ENCODE results near the gene ADAM33. TPM values are rescaled to one million over a fixed set of nuclear protein-coding genes. Genes with fewer than 3 reads are reported as not detected.

The ADAM33 gene
- total and polyA plus RNA-seq, 2 donors (not counting 1 experiment from before 2014, with no cell fraction given): not detected

DNA sequence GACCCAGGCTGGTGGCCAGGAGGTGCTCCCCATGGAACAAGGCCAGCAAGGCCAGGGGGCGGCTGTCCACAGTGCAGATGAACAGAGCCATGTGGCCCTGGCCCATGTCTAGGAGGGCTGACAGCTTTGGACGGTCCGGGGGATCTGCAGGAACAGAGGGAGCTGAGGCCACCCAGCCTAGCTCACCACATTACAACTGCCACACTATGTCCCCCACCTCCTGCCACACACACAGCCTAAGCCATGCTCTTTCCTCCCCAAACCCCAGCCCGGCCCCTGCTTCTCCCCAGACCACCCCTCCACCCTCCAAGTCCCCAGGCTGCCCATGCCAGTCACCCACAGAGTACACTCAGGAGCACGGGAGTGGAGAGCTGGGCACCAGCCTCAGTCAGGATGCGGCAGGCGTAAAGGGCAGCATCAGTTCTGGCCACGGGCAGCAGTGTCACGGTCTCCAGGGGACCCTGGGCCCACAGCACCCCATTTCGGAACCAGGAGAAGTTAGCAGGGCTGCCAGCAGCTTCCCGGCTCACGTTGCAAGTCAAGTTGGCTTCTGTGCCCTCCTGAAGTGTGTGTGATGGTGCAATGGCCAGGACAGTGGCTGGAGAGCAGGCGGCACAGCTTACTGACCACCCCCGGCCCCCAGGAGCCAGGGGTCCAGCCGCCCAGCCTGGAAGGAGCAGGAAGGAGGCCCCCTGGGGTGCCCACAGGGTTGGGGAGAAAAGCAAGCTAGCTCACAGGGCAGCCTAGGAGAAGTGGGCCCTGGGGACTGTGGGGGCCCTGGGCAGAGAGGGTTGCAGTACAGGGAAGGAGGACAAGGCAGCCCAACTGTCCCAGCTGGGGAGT lies 15.2 kb upstream of the ADAM33 start:
- Mint-ChIP-seq H3K4me3 (no peak overlapping the region), H3K27me3 (no peaks in the 10 kb centered on the region), H3K27ac (no peak overlapping the region), H3K4me1 (no peaks in the 10 kb centered on the region), H3K9me3 (ENCODE audit: insufficient read depth) (no peaks in the 10 kb centered on the region)
- Histone ChIP-seq H3K27me3 (replicated peaks in 1 of 4; ENCODE audit: control extremely low read depth in 1 of 4, control insufficient read depth in 3 of 4, insufficient read depth in 4 of 4, low read length in 3 of 4) (no peaks in the 10 kb centered on the region), H3K9me3 (ENCODE audit: control extremely low read depth in 1 of 3, control insufficient read depth in 2 of 3, insufficient read depth in 1 of 3, low read length in 2 of 3) (peaks cover 0 to 12% (median 0%) of the 10 kb centered on the region in 3 donors), H2AFZ (ENCODE audit: insufficient read depth, low read depth, low read length, poor library complexity, severe bottlenecking) (no peak overlapping the region), H3K4me3 (ENCODE audit: control extremely low read depth in 1 of 5, extremely low read depth in 1 of 5, insufficient read depth in 1 of 5, low read depth in 2 of 5, low read length in 4 of 5) (no peak overlapping the region), H3K36me3 (replicated peaks in 1 of 2; ENCODE audit: control extremely low read depth in 1 of 2, control insufficient read depth in 1 of 2, extremely low read depth in 1 of 2, insufficient read depth in 2 of 2, low read length in 1 of 2) (no peaks in the 10 kb centered on the region), H3K79me2 (ENCODE audit: control insufficient read depth, insufficient read depth, low read length) (no peaks in the 10 kb centered on the region), H4K20me1 (ENCODE audit: control insufficient read depth, insufficient read depth, low read length, poor library complexity, severe bottlenecking) (no peaks in the 10 kb centered on the region), H3K9ac (ENCODE audit: low read length) (no peak overlapping the region), H3K4me2 (replicated peaks; ENCODE audit: low read depth, low read length, poor library complexity, severe bottlenecking) (no peak overlapping the region), H3K4me1 (ENCODE audit: control insufficient read depth in 2 of 2, insufficient read depth in 2 of 2, low read length in 2 of 2) (no peaks in the 10 kb centered on the region), H3K27ac (ENCODE audit: low read length in 2 of 2) (no peak overlapping the region)
- intact Hi-C loops (cut with micrococcal nuclease): no loop called here
- DNase-seq (no peak), ATAC-seq (ENCODE audit: low read depth) (no peak)
- WGBS (ENCODE audit: insufficient coverage): 89% methylated on average over 14 of the region's 15 CpGs
- no peak for TF ChIP-seq EZH2 (IDR thresholded peaks at IDR 0.05; ENCODE audit: borderline replicate concordance, insufficient read depth, low read depth, low read length, poor library complexity, severe bottlenecking)
- TF ChIP-seq, protein P1, sequence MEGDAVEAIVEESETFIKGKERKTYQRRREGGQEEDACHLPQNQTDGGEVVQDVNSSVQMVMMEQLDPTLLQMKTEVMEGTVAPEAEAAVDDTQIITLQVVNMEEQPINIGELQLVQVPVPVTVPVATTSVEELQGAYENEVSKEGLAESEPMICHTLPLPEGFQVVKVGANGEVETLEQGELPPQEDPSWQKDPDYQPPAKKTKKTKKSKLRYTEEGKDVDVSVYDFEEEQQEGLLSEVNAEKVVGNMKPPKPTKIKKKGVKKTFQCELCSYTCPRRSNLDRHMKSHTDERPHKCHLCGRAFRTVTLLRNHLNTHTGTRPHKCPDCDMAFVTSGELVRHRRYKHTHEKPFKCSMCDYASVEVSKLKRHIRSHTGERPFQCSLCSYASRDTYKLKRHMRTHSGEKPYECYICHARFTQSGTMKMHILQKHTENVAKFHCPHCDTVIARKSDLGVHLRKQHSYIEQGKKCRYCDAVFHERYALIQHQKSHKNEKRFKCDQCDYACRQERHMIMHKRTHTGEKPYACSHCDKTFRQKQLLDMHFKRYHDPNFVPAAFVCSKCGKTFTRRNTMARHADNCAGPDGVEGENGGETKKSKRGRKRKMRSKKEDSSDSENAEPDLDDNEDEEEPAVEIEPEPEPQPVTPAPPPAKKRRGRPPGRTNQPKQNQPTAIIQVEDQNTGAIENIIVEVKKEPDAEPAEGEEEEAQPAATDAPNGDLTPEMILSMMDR (IDR thresholded peaks at IDR 0.05): no peak
- ChIA-PET POLR2A (no interaction called here), CTCF (interaction anchor here (0.5 to 2.0 kb wide), 2 partner anchors 14 to 133 kb away, joined by 4 to 6 read pairs; no protein-coding TSS in a partner anchor)

- no peak overlapping the region for H3K4me3 ChIP-seq (ENCODE audit: control extremely low read depth in 1 of 5, extremely low read depth in 1 of 5, insufficient read depth in 1 of 5, low read depth in 2 of 5, low read length in 4 of 5)
- no peaks in the 10 kb centered on the region for H3K79me2 ChIP-seq (ENCODE audit: control insufficient read depth, insufficient read depth, low read length)
- no peaks in the 10 kb centered on the region for H3K4me1 ChIP-seq (ENCODE audit: control insufficient read depth in 2 of 2, insufficient read depth in 2 of 2, low read length in 2 of 2)
- intact Hi-C loops (cut with micrococcal nuclease): no loop called here
- WGBS (ENCODE audit: insufficient coverage): 63% methylated on average over 1 of the region's 1 CpG
- H3K27me3 ChIP-seq (replicated peaks in 1 of 4; ENCODE audit: control extremely low read depth in 1 of 4, control insufficient read depth in 3 of 4, insufficient read depth in 4 of 4, low read length in 3 of 4): no peaks in the 10 kb centered on the region
- Mint-ChIP-seq H3K27me3 (no peaks in the 10 kb centered on the region), H3K9me3 (ENCODE audit: insufficient read depth) (no peaks in the 10 kb centered on the region), H3K4me3 (no peak overlapping the region), H3K4me1 (no peaks in the 10 kb centered on the region), H3K27ac (no peak overlapping the region)
- ChIA-PET CTCF (no interaction called here), POLR2A (no interaction called here)
- no peak overlapping the region for H3K9ac ChIP-seq (ENCODE audit: low read length)
- ATAC-seq (ENCODE audit: low read depth) (no peak), DNase-seq (no peak)
- H4K20me1 ChIP-seq (ENCODE audit: control insufficient read depth, insufficient read depth, low read length, poor library complexity, severe bottlenecking): no peaks in the 10 kb centered on the region
- H3K4me2 ChIP-seq (replicated peaks; ENCODE audit: low read depth, low read length, poor library complexity, severe bottlenecking): no peak overlapping the region
- TF ChIP-seq, protein P1 (IDR thresholded peaks at IDR 0.05): no peak
- TF ChIP-seq EZH2 (IDR thresholded peaks at IDR 0.05; ENCODE audit: borderline replicate concordance, insufficient read depth, low read depth, low read length, poor library complexity, severe bottlenecking): no peak
- no peak overlapping the region for H3K27ac ChIP-seq (ENCODE audit: low read length in 2 of 2)
- peaks cover 0 to 12% (median 0%) of the 10 kb centered on the region in 3 donors for H3K9me3 ChIP-seq (ENCODE audit: control extremely low read depth in 1 of 3, control insufficient read depth in 2 of 3, insufficient read depth in 1 of 3, low read length in 2 of 3)
- H2AFZ ChIP-seq (ENCODE audit: insufficient read depth, low read depth, low read length, poor library complexity, severe bottlenecking): no peak overlapping the region
- no peaks in the 10 kb centered on the region for H3K36me3 ChIP-seq (replicated peaks in 1 of 2; ENCODE audit: control extremely low read depth in 1 of 2, control insufficient read depth in 1 of 2, extremely low read depth in 1 of 2, insufficient read depth in 2 of 2, low read length in 1 of 2)
Measured at GRCh38 chr20:3696200-3696599, 14.4 kb upstream of the ADAM33 start.

All from B cell (primary cell).